Measurements from ENCODE around the gene NUDC. TPM values are rescaled to one million over a fixed set of nuclear protein-coding genes. Genes with fewer than 3 reads are reported as not detected.

NUDC gene
- total RNA-seq, 1 donor from 2014 or later: 70.2 TPM

GRCh38 chr1:26882696-26883463 is 38.7 kb upstream of the NUDC start:
- H3K36me3 ChIP-seq (ENCODE audit: insufficient read depth, low read length): peaks cover 51% of the 10 kb centered on the region
- H3K27me3 ChIP-seq (ENCODE audit: insufficient read depth, low read length): no peaks in the 10 kb centered on the region
- no peaks in the 10 kb centered on the region for H3K4me1 ChIP-seq (ENCODE audit: insufficient read depth, low read length)
- Mint-ChIP-seq H3K27ac (ENCODE audit: unreplicated experiment) (no peak overlapping the region), H3K27me3 (ENCODE audit: low read depth, unreplicated experiment) (no peaks in the 10 kb centered on the region), H3K9me3 (ENCODE audit: unreplicated experiment) (no peaks in the 10 kb centered on the region), H3K36me3 (ENCODE audit: low read depth, unreplicated experiment) (peaks cover 17% of the 10 kb centered on the region), H3K4me1 (ENCODE audit: low read depth, unreplicated experiment) (peaks cover 2% of the 10 kb centered on the region), H3K4me3 (ENCODE audit: unreplicated experiment) (peak overlapping the region; percentile 4)
- no peak overlapping the region for H3K9ac ChIP-seq (ENCODE audit: low read length)
- FAIRE-seq (no peak), DNase-seq (ENCODE audit: low read depth) (no peak)
- H3K4me2 ChIP-seq (ENCODE audit: low read length): no peak overlapping the region
- peaks cover 56% of the 10 kb centered on the region for H4K20me1 ChIP-seq (ENCODE audit: insufficient read depth, low read length)
- no peaks in the 10 kb centered on the region for H3K9me3 ChIP-seq (ENCODE audit: insufficient read depth, low read depth, low read length)
- H3K4me3 ChIP-seq (ENCODE audit: insufficient read depth, low read depth, low read length): no peak overlapping the region
- no peak overlapping the region for H3K27ac ChIP-seq (ENCODE audit: low read depth, low read length)
- H2AFZ ChIP-seq (ENCODE audit: low read depth, low read length): no peak overlapping the region
- peaks cover 18% of the 10 kb centered on the region for H3K79me2 ChIP-seq (ENCODE audit: insufficient read depth, low read length)
- no peak for TF ChIP-seq EZH2 (IDR thresholded peaks at IDR 0.05; ENCODE audit: insufficient read depth, low read length)

- FAIRE-seq (no peak), DNase-seq (ENCODE audit: low read depth) (peak; percentile 18)
- Histone ChIP-seq H3K9ac (ENCODE audit: low read length) (no peak overlapping the region), H3K9me3 (ENCODE audit: insufficient read depth, low read depth, low read length) (no peaks in the 10 kb centered on the region), H3K79me2 (ENCODE audit: insufficient read depth, low read length) (peaks cover 39% of the 10 kb centered on the region), H3K4me3 (ENCODE audit: insufficient read depth, low read depth, low read length) (no peak overlapping the region), H3K4me2 (ENCODE audit: low read length) (no peak overlapping the region), H3K4me1 (ENCODE audit: insufficient read depth, low read length) (peaks cover 16% of the 10 kb centered on the region), H3K27ac (ENCODE audit: low read depth, low read length) (no peak overlapping the region), H2AFZ (ENCODE audit: low read depth, low read length) (no peak overlapping the region), H4K20me1 (ENCODE audit: insufficient read depth, low read length) (peaks cover 56% of the 10 kb centered on the region), H3K36me3 (ENCODE audit: insufficient read depth, low read length) (peaks cover 52% of the 10 kb centered on the region), H3K27me3 (ENCODE audit: insufficient read depth, low read length) (no peaks in the 10 kb centered on the region)
- no peak for TF ChIP-seq EZH2 (IDR thresholded peaks at IDR 0.05; ENCODE audit: insufficient read depth, low read length)
- peak; percentile 54 for TF ChIP-seq CTCF (IDR thresholded peaks at IDR 0.05; ENCODE audit: insufficient read depth, low read depth, low read length)
- Mint-ChIP-seq H3K4me1 (ENCODE audit: low read depth, unreplicated experiment) (peaks cover 12% of the 10 kb centered on the region), H3K9me3 (ENCODE audit: unreplicated experiment) (no peaks in the 10 kb centered on the region), H3K36me3 (ENCODE audit: low read depth, unreplicated experiment) (peaks cover 20% of the 10 kb centered on the region), H3K27me3 (ENCODE audit: low read depth, unreplicated experiment) (no peaks in the 10 kb centered on the region), H3K27ac (ENCODE audit: unreplicated experiment) (peak overlapping the region; percentile 62), H3K4me3 (ENCODE audit: unreplicated experiment) (peak overlapping the region; percentile 72)
These were observed 34.4 kb upstream of the NUDC start for GRCh38 chr1:26887125-26887524.

GRCh38 chr1:26888231-26888630 is 33.3 kb upstream of the NUDC start:
- TF ChIP-seq CTCF (IDR thresholded peaks at IDR 0.05; ENCODE audit: insufficient read depth, low read depth, low read length) (no peak), EZH2 (IDR thresholded peaks at IDR 0.05; ENCODE audit: insufficient read depth, low read length) (no peak)

More at GRCh38 chr1:26888231-26888630, 33.3 kb upstream of the NUDC start:
- Mint-ChIP-seq H3K27me3 (ENCODE audit: low read depth, unreplicated experiment) (no peaks in the 10 kb centered on the region), H3K4me3 (ENCODE audit: unreplicated experiment) (peak overlapping the region; percentile 97), H3K27ac (ENCODE audit: unreplicated experiment) (no peak overlapping the region), H3K9me3 (ENCODE audit: unreplicated experiment) (no peaks in the 10 kb centered on the region), H3K4me1 (ENCODE audit: low read depth, unreplicated experiment) (peaks cover 12% of the 10 kb centered on the region), H3K36me3 (ENCODE audit: low read depth, unreplicated experiment) (peaks cover 22% of the 10 kb centered on the region)
- H3K4me3 ChIP-seq (ENCODE audit: insufficient read depth, low read depth, low read length): no peak overlapping the region
- no peak overlapping the region for H2AFZ ChIP-seq (ENCODE audit: low read depth, low read length)
- H4K20me1 ChIP-seq (ENCODE audit: insufficient read depth, low read length): peaks cover 46% of the 10 kb centered on the region
- DNase-seq (ENCODE audit: low read depth) (no peak), FAIRE-seq (no peak)
- peaks cover 31% of the 10 kb centered on the region for H3K79me2 ChIP-seq (ENCODE audit: insufficient read depth, low read length)
- H3K4me1 ChIP-seq (ENCODE audit: insufficient read depth, low read length): peaks cover 16% of the 10 kb centered on the region
- H3K9ac ChIP-seq (ENCODE audit: low read length): peak overlapping the region; percentile 98
- H3K9me3 ChIP-seq (ENCODE audit: insufficient read depth, low read depth, low read length): no peaks in the 10 kb centered on the region
- H3K27ac ChIP-seq (ENCODE audit: low read depth, low read length): no peak overlapping the region
- H3K27me3 ChIP-seq (ENCODE audit: insufficient read depth, low read length): no peaks in the 10 kb centered on the region
- peaks cover 49% of the 10 kb centered on the region for H3K36me3 ChIP-seq (ENCODE audit: insufficient read depth, low read length)
- H3K4me2 ChIP-seq (ENCODE audit: low read length): peak overlapping the region; percentile 97
